ENCODE data around the gene AUTS2.

DNA sequence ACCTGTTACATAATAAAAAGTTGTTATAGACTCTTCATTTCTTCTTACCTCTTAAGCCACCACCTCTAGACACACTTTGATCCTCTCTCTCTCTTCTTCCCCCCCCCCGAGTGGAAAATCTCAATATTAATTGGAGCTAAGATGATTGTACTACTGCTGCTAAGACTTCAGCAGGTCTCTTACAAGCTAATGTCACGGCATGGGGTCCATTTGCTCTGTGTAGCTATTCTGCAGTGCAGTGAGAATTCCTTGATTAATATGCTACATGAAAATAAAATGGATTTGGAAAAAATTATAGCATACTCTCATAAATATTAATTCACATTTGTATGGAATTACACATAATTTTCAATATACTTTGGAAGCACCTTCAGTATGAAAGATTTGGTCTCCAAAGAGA is 297.2 kb downstream of the AUTS2 start:
- TF ChIP-seq EZH2 (IDR thresholded peaks at IDR 0.05; ENCODE audit: low read depth, unreplicated experiment): no peak
- TF ChIP-seq CTCF (conservative IDR thresholded peaks at IDR 0.05; ENCODE audit: low read depth in 2 of 2): no peak
- TF ChIP-seq, protein P1, sequence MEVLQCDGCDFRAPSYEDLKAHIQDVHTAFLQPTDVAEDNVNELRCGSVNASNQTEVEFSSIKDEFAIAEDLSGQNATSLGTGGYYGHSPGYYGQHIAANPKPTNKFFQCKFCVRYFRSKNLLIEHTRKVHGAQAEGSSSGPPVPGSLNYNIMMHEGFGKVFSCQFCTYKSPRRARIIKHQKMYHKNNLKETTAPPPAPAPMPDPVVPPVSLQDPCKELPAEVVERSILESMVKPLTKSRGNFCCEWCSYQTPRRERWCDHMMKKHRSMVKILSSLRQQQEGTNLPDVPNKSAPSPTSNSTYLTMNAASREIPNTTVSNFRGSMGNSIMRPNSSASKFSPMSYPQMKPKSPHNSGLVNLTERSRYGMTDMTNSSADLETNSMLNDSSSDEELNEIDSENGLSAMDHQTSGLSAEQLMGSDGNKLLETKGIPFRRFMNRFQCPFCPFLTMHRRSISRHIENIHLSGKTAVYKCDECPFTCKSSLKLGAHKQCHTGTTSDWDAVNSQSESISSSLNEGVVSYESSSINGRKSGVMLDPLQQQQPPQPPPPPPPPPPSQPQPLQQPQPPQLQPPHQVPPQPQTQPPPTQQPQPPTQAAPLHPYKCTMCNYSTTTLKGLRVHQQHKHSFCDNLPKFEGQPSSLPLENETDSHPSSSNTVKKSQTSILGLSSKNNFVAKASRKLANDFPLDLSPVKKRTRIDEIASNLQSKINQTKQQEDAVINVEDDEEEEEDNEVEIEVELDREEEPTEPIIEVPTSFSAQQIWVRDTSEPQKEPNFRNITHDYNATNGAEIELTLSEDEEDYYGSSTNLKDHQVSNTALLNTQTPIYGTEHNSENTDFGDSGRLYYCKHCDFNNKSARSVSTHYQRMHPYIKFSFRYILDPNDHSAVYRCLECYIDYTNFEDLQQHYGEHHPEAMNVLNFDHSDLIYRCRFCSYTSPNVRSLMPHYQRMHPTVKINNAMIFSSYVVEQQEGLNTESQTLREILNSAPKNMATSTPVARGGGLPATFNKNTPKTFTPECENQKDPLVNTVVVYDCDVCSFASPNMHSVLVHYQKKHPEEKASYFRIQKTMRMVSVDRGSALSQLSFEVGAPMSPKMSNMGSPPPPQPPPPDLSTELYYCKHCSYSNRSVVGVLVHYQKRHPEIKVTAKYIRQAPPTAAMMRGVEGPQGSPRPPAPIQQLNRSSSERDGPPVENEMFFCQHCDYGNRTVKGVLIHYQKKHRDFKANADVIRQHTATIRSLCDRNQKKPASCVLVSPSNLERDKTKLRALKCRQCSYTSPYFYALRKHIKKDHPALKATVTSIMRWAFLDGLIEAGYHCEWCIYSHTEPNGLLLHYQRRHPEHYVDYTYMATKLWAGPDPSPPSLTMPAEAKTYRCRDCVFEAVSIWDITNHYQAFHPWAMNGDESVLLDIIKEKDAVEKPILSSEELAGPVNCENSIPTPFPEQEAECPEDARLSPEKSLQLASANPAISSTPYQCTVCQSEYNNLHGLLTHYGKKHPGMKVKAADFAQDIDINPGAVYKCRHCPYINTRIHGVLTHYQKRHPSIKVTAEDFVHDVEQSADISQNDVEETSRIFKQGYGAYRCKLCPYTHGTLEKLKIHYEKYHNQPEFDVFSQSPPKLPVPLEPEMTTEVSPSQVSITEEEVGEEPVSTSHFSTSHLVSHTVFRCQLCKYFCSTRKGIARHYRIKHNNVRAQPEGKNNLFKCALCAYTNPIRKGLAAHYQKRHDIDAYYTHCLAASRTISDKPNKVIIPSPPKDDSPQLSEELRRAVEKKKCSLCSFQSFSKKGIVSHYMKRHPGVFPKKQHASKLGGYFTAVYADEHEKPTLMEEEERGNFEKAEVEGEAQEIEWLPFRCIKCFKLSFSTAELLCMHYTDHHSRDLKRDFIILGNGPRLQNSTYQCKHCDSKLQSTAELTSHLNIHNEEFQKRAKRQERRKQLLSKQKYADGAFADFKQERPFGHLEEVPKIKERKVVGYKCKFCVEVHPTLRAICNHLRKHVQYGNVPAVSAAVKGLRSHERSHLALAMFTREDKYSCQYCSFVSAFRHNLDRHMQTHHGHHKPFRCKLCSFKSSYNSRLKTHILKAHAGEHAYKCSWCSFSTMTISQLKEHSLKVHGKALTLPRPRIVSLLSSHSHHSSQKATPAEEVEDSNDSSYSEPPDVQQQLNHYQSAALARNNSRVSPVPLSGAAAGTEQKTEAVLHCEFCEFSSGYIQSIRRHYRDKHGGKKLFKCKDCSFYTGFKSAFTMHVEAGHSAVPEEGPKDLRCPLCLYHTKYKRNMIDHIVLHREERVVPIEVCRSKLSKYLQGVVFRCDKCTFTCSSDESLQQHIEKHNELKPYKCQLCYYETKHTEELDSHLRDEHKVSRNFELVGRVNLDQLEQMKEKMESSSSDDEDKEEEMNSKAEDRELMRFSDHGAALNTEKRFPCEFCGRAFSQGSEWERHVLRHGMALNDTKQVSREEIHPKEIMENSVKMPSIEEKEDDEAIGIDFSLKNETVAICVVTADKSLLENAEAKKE (CRISPR knock-in tag; IDR thresholded peaks at IDR 0.05): no peak
- TF ChIP-seq POLR2AphosphoS5 (IDR thresholded peaks at IDR 0.05; ENCODE audit: low read depth): no peak
- TF ChIP-seq EZH2phosphoT487 (IDR thresholded peaks at IDR 0.05; ENCODE audit: unreplicated experiment): no peak
- no peak for TF ChIP-seq ZNF114 (CRISPR knock-in tag; IDR thresholded peaks at IDR 0.05)
- TF ChIP-seq STAT1 (IDR thresholded peaks at IDR 0.05; ENCODE audit: unreplicated experiment): no peak
- TF ChIP-seq, protein P2, sequence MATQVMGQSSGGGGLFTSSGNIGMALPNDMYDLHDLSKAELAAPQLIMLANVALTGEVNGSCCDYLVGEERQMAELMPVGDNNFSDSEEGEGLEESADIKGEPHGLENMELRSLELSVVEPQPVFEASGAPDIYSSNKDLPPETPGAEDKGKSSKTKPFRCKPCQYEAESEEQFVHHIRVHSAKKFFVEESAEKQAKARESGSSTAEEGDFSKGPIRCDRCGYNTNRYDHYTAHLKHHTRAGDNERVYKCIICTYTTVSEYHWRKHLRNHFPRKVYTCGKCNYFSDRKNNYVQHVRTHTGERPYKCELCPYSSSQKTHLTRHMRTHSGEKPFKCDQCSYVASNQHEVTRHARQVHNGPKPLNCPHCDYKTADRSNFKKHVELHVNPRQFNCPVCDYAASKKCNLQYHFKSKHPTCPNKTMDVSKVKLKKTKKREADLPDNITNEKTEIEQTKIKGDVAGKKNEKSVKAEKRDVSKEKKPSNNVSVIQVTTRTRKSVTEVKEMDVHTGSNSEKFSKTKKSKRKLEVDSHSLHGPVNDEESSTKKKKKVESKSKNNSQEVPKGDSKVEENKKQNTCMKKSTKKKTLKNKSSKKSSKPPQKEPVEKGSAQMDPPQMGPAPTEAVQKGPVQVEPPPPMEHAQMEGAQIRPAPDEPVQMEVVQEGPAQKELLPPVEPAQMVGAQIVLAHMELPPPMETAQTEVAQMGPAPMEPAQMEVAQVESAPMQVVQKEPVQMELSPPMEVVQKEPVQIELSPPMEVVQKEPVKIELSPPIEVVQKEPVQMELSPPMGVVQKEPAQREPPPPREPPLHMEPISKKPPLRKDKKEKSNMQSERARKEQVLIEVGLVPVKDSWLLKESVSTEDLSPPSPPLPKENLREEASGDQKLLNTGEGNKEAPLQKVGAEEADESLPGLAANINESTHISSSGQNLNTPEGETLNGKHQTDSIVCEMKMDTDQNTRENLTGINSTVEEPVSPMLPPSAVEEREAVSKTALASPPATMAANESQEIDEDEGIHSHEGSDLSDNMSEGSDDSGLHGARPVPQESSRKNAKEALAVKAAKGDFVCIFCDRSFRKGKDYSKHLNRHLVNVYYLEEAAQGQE (IDR thresholded peaks at IDR 0.05; ENCODE audit: unreplicated experiment): no peak
- no peak for TF ChIP-seq JUNB (IDR thresholded peaks at IDR 0.05; ENCODE audit: unreplicated experiment)
- TF ChIP-seq CREB1 (CRISPR knock-in tag; IDR thresholded peaks at IDR 0.05; ENCODE audit: low read depth): no peak
- TF ChIP-seq, protein P3, sequence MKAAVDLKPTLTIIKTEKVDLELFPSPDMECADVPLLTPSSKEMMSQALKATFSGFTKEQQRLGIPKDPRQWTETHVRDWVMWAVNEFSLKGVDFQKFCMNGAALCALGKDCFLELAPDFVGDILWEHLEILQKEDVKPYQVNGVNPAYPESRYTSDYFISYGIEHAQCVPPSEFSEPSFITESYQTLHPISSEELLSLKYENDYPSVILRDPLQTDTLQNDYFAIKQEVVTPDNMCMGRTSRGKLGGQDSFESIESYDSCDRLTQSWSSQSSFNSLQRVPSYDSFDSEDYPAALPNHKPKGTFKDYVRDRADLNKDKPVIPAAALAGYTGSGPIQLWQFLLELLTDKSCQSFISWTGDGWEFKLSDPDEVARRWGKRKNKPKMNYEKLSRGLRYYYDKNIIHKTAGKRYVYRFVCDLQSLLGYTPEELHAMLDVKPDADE (IDR thresholded peaks at IDR 0.05): no peak
- TF ChIP-seq NANOG (IDR thresholded peaks at IDR 0.05; ENCODE audit: borderline replicate concordance): no peak

Data from GM23338 (cell line).